Measurements from ENCODE around the gene DPH7. TPM values are rescaled to one million over a fixed set of nuclear protein-coding genes. Genes with fewer than 3 reads are reported as not detected.
A peak's percentile ranks its signal among the peaks of the same experiment; 100 is the strongest.
"Not testable (repeated sequence)": the region's sequence is repeated elsewhere in the genome, so short reads cannot be mapped to it uniquely, and the experiment has no call there.

The DPH7 gene
- total RNA-seq, 1 experiment from 2014 or later = 16.1 TPM

DNA sequence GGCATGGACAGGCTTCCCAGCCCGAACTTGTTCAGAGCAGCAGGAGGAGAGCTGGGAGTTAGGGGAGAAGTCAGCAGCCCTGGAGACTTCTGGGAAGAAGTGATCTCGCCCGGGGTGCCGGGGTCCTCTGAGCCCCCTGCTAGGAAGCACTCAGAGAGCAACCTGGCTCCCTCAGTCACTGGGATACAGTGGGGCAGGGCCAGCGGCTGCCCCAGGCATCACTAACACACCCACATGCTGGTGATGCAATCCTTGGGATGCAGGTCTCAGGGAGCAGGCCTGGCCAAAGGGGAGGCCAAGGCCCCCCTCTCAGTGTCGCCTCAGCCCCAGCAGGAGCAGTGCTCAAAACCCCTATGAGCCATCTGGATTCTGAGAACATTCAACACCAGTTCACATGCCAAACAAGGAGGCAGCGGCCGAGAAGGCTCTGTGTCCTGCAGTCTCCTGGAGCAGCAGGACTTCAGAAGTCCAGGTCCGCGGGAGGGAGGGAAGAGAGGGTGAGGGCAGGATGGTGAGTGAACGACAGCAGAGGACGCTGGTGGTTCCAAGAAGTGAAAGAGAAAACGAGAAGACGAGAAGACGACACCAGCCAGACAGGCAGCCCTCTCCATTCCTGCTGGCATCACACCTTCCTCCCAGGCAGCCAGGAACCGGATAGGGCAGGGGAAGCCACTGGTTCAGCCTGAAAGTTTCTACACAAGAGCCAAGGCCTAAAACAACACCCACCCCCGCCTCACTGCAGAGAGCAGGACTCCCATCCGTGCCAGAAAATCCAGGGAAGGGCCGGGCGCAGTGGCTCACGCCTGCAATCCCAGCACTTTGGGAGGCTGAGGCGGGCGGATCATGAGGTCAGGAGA lies 30.8 kb downstream of the DPH7 start:
- DNase-seq (ENCODE audit: low spot score) = no peak

DNA sequence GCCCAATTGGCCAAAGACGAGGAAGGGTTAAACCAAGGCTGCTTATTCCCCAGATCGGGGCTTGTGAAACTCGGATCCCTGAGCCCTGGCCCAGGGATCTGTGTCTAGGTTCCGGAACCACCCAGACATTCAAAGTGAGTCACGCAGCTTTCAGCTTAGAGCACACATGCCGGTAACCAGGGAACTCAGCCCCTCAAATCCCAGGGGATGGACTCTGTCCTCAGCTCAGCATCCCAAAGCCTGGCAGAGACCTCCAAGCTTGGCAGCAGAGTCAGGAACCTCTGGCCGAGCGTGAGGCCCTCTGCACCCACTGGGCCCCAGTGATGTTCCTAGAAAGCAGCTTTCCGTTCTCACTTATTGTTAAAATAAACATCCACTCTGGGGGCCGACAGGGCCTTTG lies 33.6 kb downstream of the DPH7 start:
- DNase-seq (ENCODE audit: low spot score) = no peak

DNA sequence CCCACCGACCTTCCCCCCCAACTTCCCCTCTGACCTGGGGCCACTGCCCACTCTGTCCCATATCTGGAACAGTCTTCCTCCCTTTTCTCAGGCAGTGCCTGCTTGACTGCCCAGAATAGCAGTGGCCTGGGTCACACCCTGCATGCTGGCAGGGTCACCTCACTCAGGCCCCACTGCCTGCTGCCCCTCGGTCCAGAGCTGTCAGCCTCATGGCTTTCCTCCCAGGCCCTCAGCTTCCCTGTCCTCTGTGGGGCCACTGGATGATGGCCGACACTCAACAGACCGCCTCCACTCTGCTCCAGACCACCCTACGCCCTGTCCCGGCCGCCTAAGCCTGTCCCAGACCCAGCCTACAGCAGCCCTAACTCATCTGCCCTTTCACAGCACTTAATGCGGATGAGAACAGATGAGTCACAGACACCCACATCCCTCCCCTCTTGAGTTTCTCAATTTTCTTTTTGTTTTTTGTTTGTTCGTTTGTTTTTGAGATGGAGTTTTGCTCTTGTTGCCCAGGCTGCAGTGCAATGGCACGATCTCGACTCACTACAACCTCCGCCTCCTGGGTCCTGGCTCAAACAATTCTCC lies 34.5 kb downstream of the DPH7 start:
- no peak for DNase-seq (ENCODE audit: low spot score)

DNA sequence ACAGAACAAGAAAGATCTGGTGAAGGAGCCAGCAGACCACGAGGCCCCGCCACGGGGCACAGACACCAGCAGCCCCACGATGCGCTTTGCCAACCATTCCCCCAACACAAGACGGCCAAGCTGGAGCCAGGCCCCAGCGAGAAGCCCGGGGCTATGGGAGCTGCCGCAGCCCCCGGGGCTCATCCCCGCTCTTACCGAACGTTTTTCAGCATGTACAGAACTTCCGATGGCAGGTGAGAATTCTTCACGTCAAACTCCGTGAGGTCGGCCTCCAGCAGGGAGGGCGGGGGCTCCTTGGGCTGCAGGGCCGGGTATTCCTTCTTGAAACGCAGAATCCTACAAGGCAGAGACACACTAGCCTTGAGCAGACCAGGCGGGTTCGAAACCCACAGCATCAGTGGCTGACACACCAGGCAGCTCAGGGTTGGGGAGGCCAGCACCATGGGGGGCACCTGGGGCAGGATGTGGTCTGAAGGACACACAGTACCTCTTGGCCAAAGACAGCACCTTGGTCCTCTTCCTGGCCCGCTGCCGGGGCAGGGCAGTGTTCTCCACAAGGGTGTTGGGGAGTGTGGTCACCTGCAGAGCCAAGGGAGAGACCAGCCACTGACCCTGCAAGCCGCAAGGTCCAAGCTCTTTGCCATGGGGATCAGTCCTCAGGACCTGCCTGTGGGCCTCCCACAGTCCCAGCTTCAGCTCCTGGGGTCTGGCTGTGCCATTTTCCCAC lies 35.3 kb downstream of the DPH7 start:
- DNase-seq (ENCODE audit: low spot score) = no peak

DNA sequence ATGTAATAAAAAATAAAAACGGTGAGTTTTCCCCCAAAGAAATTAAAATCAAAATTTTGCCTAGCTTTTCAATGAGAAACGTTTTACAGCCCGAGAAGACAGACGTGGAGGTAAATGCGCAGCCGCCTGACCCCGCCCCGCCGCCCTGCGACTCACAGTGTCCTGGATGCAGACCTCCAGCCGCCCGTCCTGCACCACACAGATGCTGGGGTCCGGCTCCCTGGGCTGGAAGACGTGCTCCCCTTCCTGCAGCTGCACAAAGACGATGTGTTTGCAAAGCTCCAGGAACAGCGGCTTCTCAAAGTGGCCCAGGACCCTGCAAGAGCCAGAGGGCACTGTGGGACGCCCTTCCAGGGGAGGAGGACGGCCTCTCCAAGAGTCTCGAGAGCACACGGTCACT lies 36.2 kb downstream of the DPH7 start:
- no peak for DNase-seq (ENCODE audit: low spot score)

DNA sequence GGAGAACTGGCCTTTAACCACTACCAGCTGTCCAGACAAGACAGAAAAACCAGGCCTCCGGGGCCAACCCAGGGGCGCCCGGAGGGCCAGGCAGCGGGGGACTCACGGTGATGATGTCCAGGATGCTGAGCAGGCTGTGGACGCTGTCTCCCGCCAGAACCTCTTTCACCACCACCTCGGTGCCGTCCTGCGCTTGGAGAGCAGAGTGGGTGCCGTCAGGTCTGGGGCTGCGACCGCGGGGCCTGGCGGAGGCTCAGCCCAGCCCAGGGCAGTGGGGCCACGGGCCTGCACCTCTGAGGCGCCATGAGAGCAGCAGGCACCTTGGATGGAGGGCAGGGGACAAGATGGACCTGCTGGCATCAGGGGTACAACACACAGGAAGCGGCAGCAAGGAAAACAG lies 38.2 kb downstream of the DPH7 start:
- no peak for DNase-seq (ENCODE audit: low spot score)

DNA sequence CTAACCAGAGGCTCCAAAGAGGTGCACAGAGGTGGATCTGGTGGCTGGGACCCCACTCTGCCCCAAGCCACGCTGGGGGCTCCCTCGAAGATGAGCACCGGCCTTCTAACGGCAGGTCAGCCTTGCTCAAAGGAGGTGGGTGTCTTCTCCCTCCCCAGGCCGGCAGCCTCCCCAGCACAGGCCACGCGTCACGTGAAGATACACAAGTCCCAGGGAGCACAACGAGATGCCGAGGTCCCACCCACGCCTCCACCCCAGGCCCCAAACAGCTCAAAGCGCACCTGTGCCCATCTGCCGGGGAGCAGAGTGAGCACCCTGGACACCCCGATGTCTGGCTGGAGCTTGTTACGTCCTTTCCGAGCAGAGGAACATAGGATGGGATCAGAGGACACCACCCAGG lies 40.7 kb downstream of the DPH7 start:
- no peak for DNase-seq (ENCODE audit: low spot score)

DNA sequence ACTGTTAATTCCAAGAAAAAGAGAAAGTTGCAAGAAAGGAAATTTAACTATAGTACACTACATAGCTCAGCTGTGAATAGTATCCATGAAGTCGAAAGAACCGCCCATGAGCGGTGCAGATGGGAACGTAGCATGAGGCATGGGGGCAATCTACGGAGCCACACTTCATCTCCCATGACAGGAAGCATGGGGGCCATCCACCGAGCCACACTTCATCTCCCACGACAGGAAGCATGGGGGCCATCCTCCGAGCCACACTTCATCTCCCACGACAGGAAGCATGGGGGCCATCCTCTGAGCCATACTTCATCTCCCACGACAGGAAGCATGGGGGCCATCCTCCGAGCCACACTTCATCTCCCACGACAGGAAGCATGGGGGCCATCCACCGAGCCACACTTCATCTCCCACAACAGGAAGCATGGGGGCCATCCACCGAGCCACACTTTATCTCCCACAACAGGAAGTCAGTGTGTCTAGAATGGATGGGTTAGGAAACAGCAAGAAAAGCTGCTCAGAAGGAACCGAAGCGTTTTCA lies 42.1 kb downstream of the DPH7 start:
- DNase-seq (ENCODE audit: low spot score) = not testable (repeated sequence)

DNA sequence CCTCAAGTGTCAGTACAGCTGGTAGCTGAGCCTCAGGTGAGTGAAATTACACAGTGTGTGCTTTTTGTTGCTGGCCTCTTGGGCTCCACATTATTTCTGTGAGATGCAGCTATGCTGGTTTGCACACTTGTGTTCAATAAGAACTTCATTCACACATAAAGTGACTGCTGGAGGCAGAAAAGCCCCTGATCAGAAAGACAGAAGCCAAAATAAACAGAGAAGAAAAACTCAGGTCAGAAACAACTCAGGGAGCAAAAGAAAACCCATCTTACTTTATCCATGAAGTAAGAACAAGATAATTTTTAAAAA lies 43.7 kb downstream of the DPH7 start:
- DNase-seq (ENCODE audit: low spot score) = no peak

DNA sequence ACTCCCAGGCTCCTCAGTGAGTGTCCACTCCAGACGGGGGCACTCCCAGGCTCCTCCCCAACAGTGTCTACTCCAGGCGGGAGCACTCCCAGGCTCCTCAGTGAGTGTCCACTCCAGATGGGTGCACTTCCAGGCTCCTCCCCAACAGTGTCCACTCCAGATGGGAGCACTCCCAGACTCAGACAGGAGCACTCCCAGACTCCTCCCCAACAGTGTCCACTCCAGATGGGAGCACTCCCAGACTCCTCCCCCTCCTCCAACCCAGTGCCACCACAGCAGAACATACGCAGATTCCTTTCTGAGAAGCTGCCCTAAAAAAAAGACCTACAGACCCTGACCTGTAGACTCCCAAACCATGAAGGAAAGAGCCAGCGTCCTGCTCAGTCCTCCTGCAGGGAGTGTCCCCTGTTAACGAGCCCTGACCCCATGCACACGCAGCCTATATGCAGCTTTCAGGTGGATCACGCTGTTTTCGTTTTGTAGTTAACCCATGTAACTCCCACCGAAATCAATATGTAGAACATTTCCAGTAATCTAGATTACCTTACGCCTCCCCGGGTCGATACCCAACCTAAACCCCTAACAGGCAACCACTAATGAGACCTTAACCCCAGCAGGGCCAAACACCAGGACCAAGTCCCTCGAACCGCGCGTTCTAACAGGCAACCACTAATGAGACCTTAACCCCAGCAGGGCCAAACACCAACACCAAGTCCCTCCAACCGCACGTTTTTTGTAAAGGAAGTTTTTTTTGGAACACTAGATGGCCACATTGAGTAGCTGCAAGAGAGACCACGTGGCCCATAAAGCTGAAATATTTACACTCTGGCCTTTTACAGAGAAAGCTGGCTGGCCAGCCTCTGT lies 44.2 kb downstream of the DPH7 start:
- peak; percentile 64 for DNase-seq (ENCODE audit: low spot score)

DNA sequence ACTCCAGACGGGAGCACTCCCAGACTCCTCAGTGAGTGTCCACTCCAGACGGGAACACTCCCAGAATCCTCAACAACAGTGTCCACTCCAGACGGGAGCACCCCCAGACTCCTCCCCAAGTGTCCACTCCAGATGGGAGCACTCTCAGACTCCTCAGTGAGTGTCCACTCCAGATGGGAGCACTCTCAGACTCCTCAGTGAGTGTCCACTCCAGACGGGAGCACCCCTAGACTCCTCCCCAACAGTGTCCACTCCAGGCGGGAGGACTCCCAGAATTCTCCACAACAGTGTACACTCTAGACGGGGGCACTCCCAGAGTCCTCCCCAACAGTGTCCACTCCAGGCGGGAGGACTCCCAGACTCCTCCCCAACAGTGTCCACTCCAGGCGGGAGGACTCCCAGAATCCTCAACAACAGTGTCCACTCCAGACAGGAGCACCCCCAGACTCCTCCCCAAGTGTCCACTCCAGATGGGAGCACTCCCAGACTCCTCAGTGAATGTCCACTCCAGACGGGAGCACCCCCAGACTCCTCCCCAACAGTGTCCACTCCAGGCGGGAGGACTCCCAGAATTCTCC lies 45.7 kb downstream of the DPH7 start:
- not testable (repeated sequence) for DNase-seq (ENCODE audit: low spot score)

DNA sequence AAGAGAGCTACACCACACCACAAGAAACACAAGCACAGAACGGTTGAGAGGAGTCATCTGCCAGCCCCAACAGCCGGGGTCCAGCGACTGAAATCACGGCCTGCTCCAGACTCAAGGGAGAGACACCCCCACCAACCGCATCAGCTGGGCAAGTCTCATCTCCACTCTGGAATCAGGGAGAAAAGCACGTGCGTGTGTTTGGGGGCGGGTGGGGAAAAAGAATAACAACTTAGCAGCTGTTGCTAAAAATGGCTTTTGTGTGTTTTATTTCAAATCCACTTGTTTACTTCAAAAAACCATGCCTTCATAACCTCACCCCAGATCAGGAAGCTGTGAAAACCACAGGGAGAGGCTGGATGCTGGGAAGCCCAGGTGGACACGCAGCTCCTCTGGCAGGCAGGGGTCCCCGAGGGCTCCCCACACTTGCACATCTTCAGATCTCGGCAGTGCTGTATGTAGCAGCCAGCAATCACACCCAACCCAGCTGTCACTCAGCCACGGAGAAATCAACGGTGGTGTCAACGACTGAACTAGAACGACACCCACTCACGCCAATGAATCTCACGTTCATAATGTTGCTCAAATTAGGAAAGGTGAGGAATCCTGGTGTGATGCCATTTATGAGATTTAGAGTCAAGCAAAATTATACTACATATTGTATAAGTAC lies 47.5 kb downstream of the DPH7 start:
- no peak for DNase-seq (ENCODE audit: low spot score)

DNA sequence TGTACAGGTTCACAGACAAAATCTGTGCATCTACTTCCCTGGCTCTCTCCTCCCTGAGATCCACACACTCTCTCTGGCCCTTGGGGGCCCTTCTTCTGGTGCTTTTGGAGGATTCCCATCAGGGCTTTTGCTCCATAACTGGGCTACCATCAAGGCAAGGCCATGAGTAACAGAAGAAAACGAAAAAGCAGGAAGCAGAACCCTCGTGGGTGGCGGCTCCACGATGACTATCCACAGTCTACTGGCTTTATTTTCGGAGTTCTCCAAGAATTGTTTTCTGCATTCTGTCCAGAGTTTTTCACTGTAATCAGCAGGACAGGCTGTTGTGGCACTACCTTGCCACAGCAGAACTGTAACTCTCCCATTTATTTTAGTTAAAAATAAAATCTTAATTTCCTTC lies 48.4 kb downstream of the DPH7 start:
- DNase-seq (ENCODE audit: low spot score) = no peak

DNA sequence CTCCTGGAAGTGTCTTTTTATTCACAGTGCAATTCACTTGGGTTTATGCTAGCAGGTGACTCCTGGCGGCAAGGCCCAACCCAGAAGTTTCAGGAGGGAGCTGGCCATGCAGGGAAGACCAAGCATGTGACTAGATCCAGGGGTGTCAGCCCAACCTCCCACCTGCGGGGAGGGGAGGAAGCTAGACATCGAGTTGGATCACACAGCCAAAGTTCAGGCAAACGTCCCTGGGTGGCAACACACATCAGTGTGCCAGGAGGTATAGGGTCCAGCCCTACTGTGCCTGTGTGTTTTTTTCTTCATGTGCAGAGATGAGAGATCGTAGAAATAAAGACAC lies 53.8 kb downstream of the DPH7 start:
- DNase-seq (ENCODE audit: low spot score) = no peak

DNA sequence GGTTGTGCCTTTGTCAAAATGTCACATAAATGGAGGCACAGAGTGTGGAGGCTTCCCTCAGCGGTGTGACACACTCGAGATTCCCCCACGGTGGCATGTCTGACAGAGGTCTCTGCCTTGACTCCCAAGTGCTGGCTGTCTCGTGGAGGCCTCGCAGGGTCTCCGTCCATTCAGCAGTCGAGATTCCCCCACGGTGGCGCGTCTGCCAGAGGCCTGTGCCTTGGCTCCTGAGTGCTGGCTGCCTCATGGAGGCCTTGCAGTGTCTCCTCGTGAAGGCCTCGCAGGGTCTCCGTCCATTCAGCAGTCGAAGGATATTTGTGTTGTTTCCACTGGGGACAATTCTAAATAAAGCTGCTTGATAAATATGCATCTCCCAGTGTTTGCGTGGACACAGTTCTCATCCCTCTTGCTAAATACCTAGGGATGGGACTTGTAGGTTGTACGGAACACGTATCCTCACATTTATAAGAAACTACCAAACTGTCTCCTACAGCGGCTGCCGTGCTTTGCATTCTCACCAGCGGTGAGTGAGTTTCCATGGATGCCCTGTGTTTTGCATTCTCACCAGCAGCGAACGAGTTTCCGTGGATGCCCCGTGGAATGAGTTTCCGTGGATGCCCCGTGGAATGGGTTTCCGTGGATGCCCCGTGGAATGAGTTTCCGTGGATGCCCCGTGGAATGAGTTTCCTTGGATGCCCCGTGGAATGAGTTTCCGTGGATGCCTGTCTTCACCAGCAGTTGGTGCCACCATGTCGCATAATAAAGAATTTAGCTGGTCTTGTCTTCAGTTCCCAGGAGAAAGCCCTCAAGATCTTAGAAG lies 54.4 kb downstream of the DPH7 start:
- DNase-seq (ENCODE audit: low spot score) = no peak

DNA sequence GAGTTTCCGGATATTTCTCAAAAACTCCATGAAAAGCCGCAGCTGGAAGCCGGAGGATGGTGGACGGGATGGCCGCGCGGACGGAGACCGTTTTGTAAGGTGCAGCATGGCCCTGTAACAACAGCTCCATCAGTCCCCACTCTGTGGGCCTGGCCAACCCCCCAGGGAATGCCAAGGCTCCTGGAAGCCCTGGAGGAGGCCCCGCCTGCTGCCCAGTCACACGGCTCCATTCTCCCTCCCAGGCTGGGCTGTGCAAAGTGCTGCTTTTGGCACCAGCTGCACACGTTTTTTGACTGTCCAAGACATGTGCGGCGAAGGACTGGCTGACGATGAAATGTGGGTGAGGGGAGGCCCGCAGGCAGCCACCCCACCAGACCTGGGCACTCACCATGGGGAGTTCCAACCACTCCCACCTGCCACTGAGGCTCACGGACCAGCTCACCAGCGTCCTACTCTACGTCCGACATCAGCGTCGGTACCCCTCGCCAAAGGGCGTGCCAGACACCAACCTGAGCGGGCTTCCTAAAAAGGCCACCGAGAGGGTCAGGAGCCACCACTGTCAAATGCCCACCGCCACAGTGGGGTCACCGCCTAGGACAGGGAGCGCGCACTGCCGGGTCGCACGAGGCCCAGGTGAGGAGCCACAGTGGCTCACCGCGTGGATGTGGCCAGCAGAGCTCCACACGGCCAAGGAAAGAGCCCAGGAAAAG lies 55.8 kb downstream of the DPH7 start:
- no peak for DNase-seq (ENCODE audit: low spot score)

DNA sequence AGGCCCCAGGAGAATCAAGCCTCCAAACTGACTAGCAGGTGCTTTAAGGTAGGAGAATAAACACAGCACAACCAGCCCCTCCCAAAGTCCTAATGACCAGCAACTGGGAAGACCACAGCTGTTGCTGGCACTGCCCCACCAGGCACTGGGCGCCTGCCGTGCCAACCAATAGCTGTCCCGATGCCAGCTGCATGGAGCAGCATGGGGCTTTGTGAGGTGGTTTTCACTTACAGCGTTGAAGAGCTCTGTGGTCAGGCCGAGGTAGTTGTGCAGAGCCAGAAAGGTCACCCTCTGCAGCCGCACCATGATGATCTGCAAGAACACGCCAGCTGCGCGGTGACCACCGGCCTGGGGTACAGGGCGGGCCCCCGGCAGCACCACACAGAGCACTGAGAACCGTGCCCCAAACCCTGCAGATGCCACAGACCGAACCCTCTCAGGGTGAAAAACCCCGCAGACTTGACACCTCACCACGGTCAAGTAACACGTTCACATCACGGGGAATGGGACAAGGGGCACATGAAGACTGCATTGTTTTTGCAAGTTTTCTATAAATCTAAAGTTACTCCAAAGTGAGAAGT lies 57.2 kb downstream of the DPH7 start:
- DNase-seq (ENCODE audit: low spot score) = no peak

DNA sequence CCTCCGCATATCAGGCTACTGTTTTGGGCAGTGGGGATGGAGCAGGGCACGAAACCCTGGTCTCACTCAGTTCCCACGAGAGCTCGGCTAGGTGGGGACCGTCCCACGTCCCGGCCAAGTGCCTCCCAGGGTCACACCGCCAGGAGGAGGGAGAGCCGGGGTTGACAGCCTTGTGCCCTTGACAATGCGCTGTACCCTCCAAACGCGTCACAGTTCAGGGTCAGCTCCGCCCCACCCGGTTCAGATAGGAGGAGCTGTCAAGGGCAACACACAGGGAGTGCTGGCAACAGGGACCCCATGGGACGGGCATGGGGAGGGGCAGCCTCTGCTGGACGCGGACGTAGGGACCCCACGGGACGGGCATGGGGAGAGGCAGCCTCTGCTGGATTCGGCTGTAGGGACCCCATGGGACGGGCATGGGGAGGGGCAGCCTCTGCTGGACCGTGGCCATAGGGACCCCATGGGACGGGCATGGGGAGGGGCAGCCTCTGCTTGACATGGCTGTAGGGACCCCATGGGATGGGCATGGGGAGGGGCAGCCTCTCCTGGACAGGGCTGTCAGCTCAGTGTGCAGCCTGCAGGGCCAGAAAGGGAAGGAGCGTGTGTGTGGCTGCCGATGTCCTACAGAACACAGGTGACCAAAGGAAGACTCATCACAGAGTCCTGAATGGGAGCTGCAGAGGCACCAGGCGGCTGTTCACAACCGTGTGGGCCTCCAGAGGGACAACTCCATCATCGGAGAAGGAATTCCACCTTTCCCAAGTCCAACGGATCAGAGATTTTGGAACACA lies 57.9 kb downstream of the DPH7 start:
- no peak for DNase-seq (ENCODE audit: low spot score)

Measured in H4 (cell line).